HG02588 (cell line): Measurements from ENCODE around the gene EXO5.
A peak's percentile ranks its signal among the peaks of the same experiment; 100 is the strongest.
"Not testable (repeated sequence)": the region's sequence is repeated elsewhere in the genome, so short reads cannot be mapped to it uniquely, and the experiment has no call there.

Experiments
- ATAC-seq: cut with Tn5 transposase; IDR thresholded peaks from one replicate; pipeline ENCODE4 v1.9.1; 2021; ENCODE audit warnings: mild to moderate bottlenecking, moderate library complexity; ENCODE audit not compliant: unreplicated experiment

The EXO5 gene

GRCh38 chr1:40508375-40509341 is at the start of gene EXO5:
Gene EXO5, plus strand, starts transcription at chr1:40508767. Its CDS starts 5,778 bp downstream, at chr1:40514545.
- ATAC-seq: peak; percentile 88

- ATAC-seq: no peak
Observed at GRCh38 chr1:40462956-40463590, 45.5 kb upstream of the EXO5 start.

GRCh38 chr1:40469327-40469726 is 39.2 kb upstream of the EXO5 start:
- no peak for ATAC-seq

- no peak for ATAC-seq
Observed at GRCh38 chr1:40475268-40475667, 33.3 kb upstream of the EXO5 start.

- peak; percentile 76 for ATAC-seq
Observed at GRCh38 chr1:40476924-40477677, 31.5 kb upstream of the EXO5 start, which contains the start of gene ZFP69. Gene ZFP69, plus strand, starts transcription at chr1:40477290. Its CDS starts 2,072 bp downstream, at chr1:40479362.

- ATAC-seq: peak; percentile 32
Observed at GRCh38 chr1:40477678-40478053, 30.9 kb upstream of the EXO5 start.

GRCh38 chr1:40478276-40478675 is 30.3 kb upstream of the EXO5 start:
- no peak for ATAC-seq

GRCh38 chr1:40479156-40479555 is 29.4 kb upstream of the EXO5 start:
- no peak for ATAC-seq

GRCh38 chr1:40495315-40495903 is 13.2 kb upstream of the EXO5 start:
- ATAC-seq: no peak

GRCh38 chr1:40502651-40503050 is 5.9 kb upstream of the EXO5 start:
- not testable (repeated sequence) for ATAC-seq

- ATAC-seq: no peak
Observed at GRCh38 chr1:40507973-40508372, 594 bp upstream of the EXO5 start.

- no peak for ATAC-seq
Observed at GRCh38 chr1:40519517-40519916, 10.9 kb downstream of the EXO5 start.

- peak; percentile 9 for ATAC-seq
Observed at GRCh38 chr1:40530735-40531380, 22.3 kb downstream of the EXO5 start.

- peak; percentile 95 for ATAC-seq
Observed at GRCh38 chr1:40531381-40532061, 23.0 kb downstream of the EXO5 start, which contains the start of gene ZNF684. Gene ZNF684, plus strand, starts transcription at chr1:40531637. Its CDS starts 1,530 bp downstream, at chr1:40533167.

- ATAC-seq: no peak
Observed at GRCh38 chr1:40532062-40532389, 23.5 kb downstream of the EXO5 start.

GRCh38 chr1:40532844-40533424 is 24.4 kb downstream of the EXO5 start:
- ATAC-seq: no peak

- no peak for ATAC-seq
Observed at GRCh38 chr1:40534589-40534988, 26.0 kb downstream of the EXO5 start.

- ATAC-seq: no peak
Observed at GRCh38 chr1:40535732-40536131, 27.2 kb downstream of the EXO5 start.

GRCh38 chr1:40539338-40539737 is 30.8 kb downstream of the EXO5 start:
- ATAC-seq: no peak
